DOHH2 (cell line): ENCODE results near the gene KITLG.

Experiments used
- EZH2phosphoT487 ChIP-seq: fragments of 200-600 bp; sonication (generic); IDR thresholded peaks from 2 replicates; pipeline ENCODE4 v1.6.1; 2017; ENCODE audit warnings: borderline replicate concordance, mild to moderate bottlenecking, antibody characterized with exemption, low read length, moderate library complexity, mixed read lengths
- TF ChIP-seq, protein P1 (sequence below): fragments of 200-600 bp; sonication (generic); IDR thresholded peaks from one replicate; pipeline ENCODE4 v1.5.1; 2014; ENCODE audit warnings: antibody characterized with exemption, mild to moderate bottlenecking, low read depth, low read length; ENCODE audit not compliant: poor library complexity, severe bottlenecking

DNA sequence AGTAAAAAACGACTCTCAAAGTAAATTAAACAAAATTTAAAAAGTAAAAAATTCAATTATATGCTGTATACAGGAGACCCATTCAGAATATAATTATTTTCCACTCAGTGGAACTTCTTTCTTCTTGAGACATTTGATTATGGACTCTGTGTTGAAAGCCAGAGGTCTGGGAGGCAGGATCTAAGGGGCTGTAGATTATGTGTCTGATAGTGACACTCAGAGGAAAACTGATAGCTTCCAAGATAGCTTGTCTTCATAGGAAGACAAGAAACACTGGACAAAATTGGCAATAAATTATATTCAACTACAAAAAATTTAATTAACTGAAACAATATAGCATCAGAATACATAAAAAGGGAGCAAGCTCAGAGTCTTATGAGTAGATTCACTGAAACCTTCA lies 135.8 kb downstream of the KITLG start:
- TF ChIP-seq, protein P1, sequence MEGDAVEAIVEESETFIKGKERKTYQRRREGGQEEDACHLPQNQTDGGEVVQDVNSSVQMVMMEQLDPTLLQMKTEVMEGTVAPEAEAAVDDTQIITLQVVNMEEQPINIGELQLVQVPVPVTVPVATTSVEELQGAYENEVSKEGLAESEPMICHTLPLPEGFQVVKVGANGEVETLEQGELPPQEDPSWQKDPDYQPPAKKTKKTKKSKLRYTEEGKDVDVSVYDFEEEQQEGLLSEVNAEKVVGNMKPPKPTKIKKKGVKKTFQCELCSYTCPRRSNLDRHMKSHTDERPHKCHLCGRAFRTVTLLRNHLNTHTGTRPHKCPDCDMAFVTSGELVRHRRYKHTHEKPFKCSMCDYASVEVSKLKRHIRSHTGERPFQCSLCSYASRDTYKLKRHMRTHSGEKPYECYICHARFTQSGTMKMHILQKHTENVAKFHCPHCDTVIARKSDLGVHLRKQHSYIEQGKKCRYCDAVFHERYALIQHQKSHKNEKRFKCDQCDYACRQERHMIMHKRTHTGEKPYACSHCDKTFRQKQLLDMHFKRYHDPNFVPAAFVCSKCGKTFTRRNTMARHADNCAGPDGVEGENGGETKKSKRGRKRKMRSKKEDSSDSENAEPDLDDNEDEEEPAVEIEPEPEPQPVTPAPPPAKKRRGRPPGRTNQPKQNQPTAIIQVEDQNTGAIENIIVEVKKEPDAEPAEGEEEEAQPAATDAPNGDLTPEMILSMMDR: no peak
- TF ChIP-seq EZH2phosphoT487: no peak
